Tibial nerve (tissue), 4 donors: ENCODE results near the gene CTNNA3.

ENCODE experiments used
- CTCF ChIP-seq, 5 experiments: fragments of 200-600 bp in 3 of 5; fragments of 450-650 bp in 2 of 5; sonication (generic) in 3 of 5; IDR thresholded peaks; one replicate each; pipeline ENCODE4 v1.5.1; 2016 to 2019; ENCODE audit warnings: antibody characterized with exemption in 5 of 5, mild to moderate bottlenecking in 3 of 5, moderate library complexity in 2 of 5
- EP300 ChIP-seq, 2 donors: sonication (generic); formaldehyde crosslinking; IDR thresholded peaks; one replicate each; pipeline ENCODE4 v1.6.1; 2017; ENCODE audit warnings: antibody characterized with exemption in 2 of 2, mild to moderate bottlenecking in 1 of 2
- POLR2A ChIP-seq, 2 donors: fragments of 450-650 bp; IDR thresholded peaks; one replicate each; pipeline ENCODE4 v1.6.1; 2017; ENCODE audit warnings: antibody characterized with exemption in 2 of 2, mild to moderate bottlenecking in 2 of 2, moderate library complexity in 2 of 2

GRCh38 chr10:67733511-67733910 lies 37.5 kb upstream of the CTNNA3 start:
- TF ChIP-seq CTCF (IDR thresholded peaks at IDR 0.05), result no peak
- TF ChIP-seq POLR2A (IDR thresholded peaks at IDR 0.05), result no peak
- no peak for TF ChIP-seq EP300 (IDR thresholded peaks at IDR 0.05)
